ENCODE results near the gene LDLRAD3. TPM values are rescaled to one million over a fixed set of nuclear protein-coding genes. Genes with fewer than 3 reads are reported as not detected.

Gene LDLRAD3
- total and polyA plus RNA-seq, 7 donors: 5.9 to 20.7 (median 12.1) TPM

- 84 to 90% (median 85%) methylated on average over 2 of the region's 2 CpGs for WGBS, 3 donors
- DNase-seq (no peak), ATAC-seq (no peak)
- H3K36me3 ChIP-seq (ENCODE audit: insufficient read depth in 1 of 2, low read depth in 1 of 2): no peaks in the 10 kb centered on the region
- H3K9me3 ChIP-seq: no peaks in the 10 kb centered on the region
- H3K4me3 ChIP-seq: no peak overlapping the region
- H3K27me3 ChIP-seq (ENCODE audit: insufficient read depth in 3 of 3, low read length in 2 of 3): no peaks in the 10 kb centered on the region
- TF ChIP-seq CTCF (IDR thresholded peaks at IDR 0.05): no peak
- no peak overlapping the region for H3K27ac ChIP-seq
- intact Hi-C loops (cut with DNase I): no loop called here
- no peaks in the 10 kb centered on the region for H3K4me1 ChIP-seq
Measured at GRCh38 chr11:36141956-36142355, 198.1 kb downstream of the LDLRAD3 start.

GRCh38 chr11:36142439-36142838 lies 198.6 kb downstream of the LDLRAD3 start:
- Histone ChIP-seq H3K27me3 (ENCODE audit: insufficient read depth in 3 of 3, low read length in 2 of 3) (no peaks in the 10 kb centered on the region), H3K9me3 (no peaks in the 10 kb centered on the region), H3K4me1 (no peaks in the 10 kb centered on the region), H3K36me3 (ENCODE audit: insufficient read depth in 1 of 2, low read depth in 1 of 2) (no peaks in the 10 kb centered on the region), H3K4me3 (no peak overlapping the region), H3K27ac (no peak overlapping the region)
- intact Hi-C loops (cut with DNase I): no loop called here
- 57 to 69% (median 66%) methylated on average over 8 of the region's 8 CpGs for WGBS, 3 donors
- TF ChIP-seq CTCF (IDR thresholded peaks at IDR 0.05): no peak
- no peak for DNase-seq
- ATAC-seq: peak in 1 of 4 donors; percentile 13

- intact Hi-C loops (cut with DNase I): no loop called here
- no peak for TF ChIP-seq CTCF (IDR thresholded peaks at IDR 0.05)
- 97 to 99% (median 98%) methylated on average over 6 of the region's 6 CpGs for WGBS, 3 donors
- no peaks in the 10 kb centered on the region for H3K36me3 ChIP-seq (ENCODE audit: insufficient read depth in 1 of 2, low read depth in 1 of 2)
- H3K27ac ChIP-seq: no peak overlapping the region
- ATAC-seq: no peak
- no peak for DNase-seq
- no peak overlapping the region for H3K4me3 ChIP-seq
- no peaks in the 10 kb centered on the region for H3K9me3 ChIP-seq
- H3K4me1 ChIP-seq: no peaks in the 10 kb centered on the region
- no peaks in the 10 kb centered on the region for H3K27me3 ChIP-seq (ENCODE audit: insufficient read depth in 3 of 3, low read length in 2 of 3)
Measured at GRCh38 chr11:36142879-36143278, 199.0 kb downstream of the LDLRAD3 start.

- no peak overlapping the region for H3K4me3 ChIP-seq
- H3K9me3 ChIP-seq: no peaks in the 10 kb centered on the region
- ATAC-seq (no peak), DNase-seq (no peak)
- no peak for TF ChIP-seq CTCF (IDR thresholded peaks at IDR 0.05)
- intact Hi-C loops (cut with DNase I): no loop called here
- peaks cover 8% of the 10 kb centered on the region for H3K4me1 ChIP-seq
- no peaks in the 10 kb centered on the region for H3K36me3 ChIP-seq (ENCODE audit: insufficient read depth in 1 of 2, low read depth in 1 of 2)
- no peak overlapping the region for H3K27ac ChIP-seq
- no peaks in the 10 kb centered on the region for H3K27me3 ChIP-seq (ENCODE audit: insufficient read depth in 3 of 3, low read length in 2 of 3)
- 51 to 83% (median 53%) methylated on average over 5 of the region's 5 CpGs for WGBS, 3 donors
Measured at GRCh38 chr11:36146437-36146836, 202.6 kb downstream of the LDLRAD3 start.

GRCh38 chr11:36147491-36147890 lies 203.6 kb downstream of the LDLRAD3 start:
- no peak overlapping the region for H3K4me3 ChIP-seq
- 40 to 65% (median 63%) methylated on average over 1 of the region's 1 CpG for WGBS, 3 donors
- intact Hi-C loops (cut with DNase I): no loop called here
- peaks cover 8% of the 10 kb centered on the region for H3K4me1 ChIP-seq
- H3K36me3 ChIP-seq (ENCODE audit: insufficient read depth in 1 of 2, low read depth in 1 of 2): no peaks in the 10 kb centered on the region
- no peaks in the 10 kb centered on the region for H3K27me3 ChIP-seq (ENCODE audit: insufficient read depth in 3 of 3, low read length in 2 of 3)
- no peak for TF ChIP-seq CTCF (IDR thresholded peaks at IDR 0.05)
- H3K27ac ChIP-seq: no peak overlapping the region
- DNase-seq (no peak), ATAC-seq (no peak)
- no peaks in the 10 kb centered on the region for H3K9me3 ChIP-seq

All from psoas muscle (tissue), 8 donors.